OCI-LY3 (cell line): Measurements from ENCODE around the gene TUBA3D.
A peak's percentile ranks its signal among the peaks of the same experiment; 100 is the strongest.
"Not testable (repeated sequence)": the region's sequence is repeated elsewhere in the genome, so short reads cannot be mapped to it uniquely, and the experiment has no call there.

Source experiments
- H2AFZ ChIP-seq: fragments of 200-600, 300-600 bp; shearing (Covaris generic); 2 replicates; pipeline ENCODE4 v1.6.0; 2014; ENCODE audit warnings: antibody characterized with exemption, low read depth, low read length
- H3K27ac ChIP-seq: fragments of 200-600, 300-600 bp; sonication (generic); 2 replicates; pipeline ENCODE4 v1.5.1; 2014; ENCODE audit warnings: mild to moderate bottlenecking, low read length, moderate library complexity, mixed read lengths
- H3K27me3 ChIP-seq: fragments of 200-600, 300-600 bp; sonication (generic); 2 replicates; pipeline ENCODE4 v1.6.1; 2014; ENCODE audit warnings: low read depth, low read length, mixed read lengths
- H3K36me3 ChIP-seq: fragments of 200-600, 300-600 bp; sonication (generic); replicated peaks from 2 replicates; pipeline ENCODE3; 2014; ENCODE audit warnings: low read depth, low read length, mixed read lengths
- H3K4me1 ChIP-seq: fragments of 300-600, 200-600 bp; sonication (generic); 2 replicates; pipeline ENCODE4 v1.6.1; 2014; ENCODE audit warnings: low read length, mixed read lengths
- H3K4me2 ChIP-seq: fragments of 200-600, 300-600 bp; sonication (generic); 2 replicates; pipeline ENCODE4 v1.6.1; 2014; ENCODE audit warnings: low read length, mixed read lengths
- H3K4me3 ChIP-seq: fragments of 300-600, 200-600 bp; sonication (generic); 2 replicates; pipeline ENCODE4 v1.5.1; 2014; ENCODE audit warnings: antibody characterized with exemption, mild to moderate bottlenecking, low read length, moderate library complexity
- H3K79me2 ChIP-seq: fragments of 300-600, 200-600 bp; shearing (Covaris generic); 2 replicates; pipeline ENCODE4 v1.6.1; 2014; ENCODE audit warnings: mild to moderate bottlenecking, low read length, mixed read lengths
- H3K9ac ChIP-seq: fragments of 300-600, 200-600 bp; shearing (Covaris generic); 2 replicates; pipeline ENCODE4 v1.6.0; 2014; ENCODE audit warnings: mild to moderate bottlenecking, low read length, moderate library complexity
- H3K9me3 ChIP-seq: fragments of 200-600, 300-600 bp; shearing (Covaris generic); 2 replicates; pipeline ENCODE4 v1.6.1; 2014; ENCODE audit warnings: low read length, mixed read lengths; ENCODE audit not compliant: insufficient read depth
- H4K20me1 ChIP-seq: fragments of 200-600, 300-600 bp; sonication (generic); 2 replicates; pipeline ENCODE4 v1.6.1; 2016; ENCODE audit warnings: low read length, mixed read lengths; ENCODE audit not compliant: insufficient read depth
- EZH2phosphoT487 ChIP-seq: fragments of 200-600 bp; shearing (Covaris generic); IDR thresholded peaks from 2 replicates; pipeline ENCODE4 v1.6.1; 2018; ENCODE audit warnings: antibody characterized with exemption, mixed run types, low read depth
- TF ChIP-seq, protein P1 (sequence below): fragments of 200-600, 300-600 bp; sonication (generic); IDR thresholded peaks from 2 replicates; pipeline ENCODE4 v1.5.1; 2014; ENCODE audit warnings: antibody characterized with exemption, low read length, low read depth

Gene TUBA3D

DNA sequence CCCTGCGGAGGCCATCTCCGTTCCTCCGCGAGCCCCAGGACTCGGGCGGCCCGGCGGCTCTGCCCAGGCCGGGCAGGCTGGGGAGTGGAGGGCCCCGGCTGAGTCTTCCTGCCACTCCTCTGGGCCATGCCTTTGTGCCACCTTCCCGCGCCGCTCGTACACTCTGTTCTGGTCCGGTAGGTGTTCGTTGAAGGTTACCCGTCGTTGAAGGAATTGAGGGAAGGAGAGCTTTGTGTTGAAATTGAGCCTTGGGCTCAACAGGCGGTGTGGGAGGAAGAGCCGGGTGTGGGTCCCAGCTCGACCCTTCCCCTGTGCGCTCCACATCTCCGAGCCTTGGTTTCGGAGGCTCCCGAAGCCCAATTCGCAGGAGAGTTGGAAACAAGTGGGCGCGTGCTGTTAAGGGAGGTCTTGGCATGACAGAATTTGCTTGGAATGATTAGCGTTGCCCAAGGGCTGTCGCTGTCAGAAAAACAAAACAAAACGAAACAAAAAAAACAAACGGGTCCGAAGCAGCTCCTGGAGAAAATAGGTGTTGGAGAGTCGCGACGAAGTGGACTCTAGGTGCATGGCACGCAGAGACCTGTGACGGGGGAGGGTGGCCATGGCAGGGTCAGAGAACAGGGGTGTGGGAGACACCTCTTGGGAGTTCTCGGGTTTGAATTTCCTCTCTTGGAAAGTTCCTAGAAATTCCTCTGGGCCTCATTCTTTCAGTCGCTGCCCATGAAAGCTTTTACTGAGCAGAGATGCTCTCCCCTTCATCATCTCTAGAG is 17.5 kb downstream of the TUBA3D start:
- Histone ChIP-seq H3K4me1 (peaks cover 29% of the 10 kb centered on the region), H3K9ac (peak overlapping the region; percentile 93), H3K36me3 (peaks cover 3% of the 10 kb centered on the region), H3K9me3 (no peaks in the 10 kb centered on the region), H4K20me1 (peaks cover 39% of the 10 kb centered on the region), H3K27ac (peak overlapping the region; percentile 79), H3K27me3 (no peaks in the 10 kb centered on the region), H3K4me3 (peak overlapping the region; percentile 98), H2AFZ (peak overlapping the region; percentile 13; the same call in 1 of the 2 replicates), H3K4me2 (peak overlapping the region; percentile 98), H3K79me2 (peaks cover 87% of the 10 kb centered on the region)
- TF ChIP-seq EZH2phosphoT487, result no peak
- TF ChIP-seq, protein P1, sequence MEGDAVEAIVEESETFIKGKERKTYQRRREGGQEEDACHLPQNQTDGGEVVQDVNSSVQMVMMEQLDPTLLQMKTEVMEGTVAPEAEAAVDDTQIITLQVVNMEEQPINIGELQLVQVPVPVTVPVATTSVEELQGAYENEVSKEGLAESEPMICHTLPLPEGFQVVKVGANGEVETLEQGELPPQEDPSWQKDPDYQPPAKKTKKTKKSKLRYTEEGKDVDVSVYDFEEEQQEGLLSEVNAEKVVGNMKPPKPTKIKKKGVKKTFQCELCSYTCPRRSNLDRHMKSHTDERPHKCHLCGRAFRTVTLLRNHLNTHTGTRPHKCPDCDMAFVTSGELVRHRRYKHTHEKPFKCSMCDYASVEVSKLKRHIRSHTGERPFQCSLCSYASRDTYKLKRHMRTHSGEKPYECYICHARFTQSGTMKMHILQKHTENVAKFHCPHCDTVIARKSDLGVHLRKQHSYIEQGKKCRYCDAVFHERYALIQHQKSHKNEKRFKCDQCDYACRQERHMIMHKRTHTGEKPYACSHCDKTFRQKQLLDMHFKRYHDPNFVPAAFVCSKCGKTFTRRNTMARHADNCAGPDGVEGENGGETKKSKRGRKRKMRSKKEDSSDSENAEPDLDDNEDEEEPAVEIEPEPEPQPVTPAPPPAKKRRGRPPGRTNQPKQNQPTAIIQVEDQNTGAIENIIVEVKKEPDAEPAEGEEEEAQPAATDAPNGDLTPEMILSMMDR, result no peak

GRCh38 chr2:131495506-131495905 is 19.6 kb downstream of the TUBA3D start:
- not testable (repeated sequence) for H3K27ac ChIP-seq, H3K27me3 ChIP-seq, H3K9ac ChIP-seq, H3K4me2 ChIP-seq, H3K36me3 ChIP-seq, H3K4me3 ChIP-seq, H2AFZ ChIP-seq, H3K9me3 ChIP-seq
- Histone ChIP-seq H4K20me1 (peaks cover 54% of the 10 kb centered on the region), H3K4me1 (peaks cover 37% of the 10 kb centered on the region), H3K79me2 (peaks cover 83% of the 10 kb centered on the region)

DNA sequence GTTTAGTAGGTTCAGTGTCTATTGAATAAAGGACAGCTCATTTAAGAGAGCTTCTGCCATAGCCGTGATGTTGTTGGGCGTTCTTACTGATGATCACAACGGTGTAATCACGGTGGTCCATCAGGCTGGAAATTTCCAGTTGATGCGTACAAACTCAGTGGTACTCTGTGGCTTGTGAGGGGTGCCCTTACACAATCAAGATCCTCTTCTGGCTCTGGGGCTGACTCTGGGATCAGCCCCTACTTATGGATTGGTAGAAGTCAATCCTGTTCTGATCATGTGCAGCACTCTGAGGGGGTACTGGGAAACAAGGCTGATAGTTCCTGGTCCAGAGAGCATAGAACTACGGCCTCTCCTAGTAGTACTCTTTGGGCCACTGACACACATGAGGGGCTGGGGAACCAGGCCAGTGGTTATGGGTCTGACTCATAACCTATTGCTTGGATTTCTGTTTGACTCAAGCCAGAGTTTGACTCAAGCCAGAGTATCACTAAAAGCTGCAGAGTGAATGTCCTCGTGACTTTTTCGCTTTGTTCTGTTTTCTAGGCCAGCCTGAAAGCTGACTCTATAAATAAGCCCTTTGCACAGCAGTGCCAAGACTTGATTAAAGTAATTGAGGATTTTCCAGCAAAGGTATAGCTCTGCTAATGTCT is 22.5 kb downstream of the TUBA3D start:
- H3K9ac ChIP-seq, H3K36me3 ChIP-seq, H3K27me3 ChIP-seq, H3K9me3 ChIP-seq, H2AFZ ChIP-seq: not testable (repeated sequence)
- Histone ChIP-seq H3K4me1 (peaks cover 32% of the 10 kb centered on the region), H3K79me2 (peaks cover 62% of the 10 kb centered on the region), H3K4me2 (peak overlapping the region; percentile 66), H4K20me1 (peaks cover 57% of the 10 kb centered on the region), H3K27ac (peak overlapping the region; percentile 63), H3K4me3 (peak overlapping the region; percentile 37)

- not testable (repeated sequence) for H3K36me3 ChIP-seq, H3K27ac ChIP-seq, H3K9ac ChIP-seq, H3K4me1 ChIP-seq, H2AFZ ChIP-seq, H3K9me3 ChIP-seq, H3K27me3 ChIP-seq, H3K4me2 ChIP-seq, H3K4me3 ChIP-seq
- Histone ChIP-seq H4K20me1 (peaks cover 17% of the 10 kb centered on the region), H3K79me2 (peaks cover 13% of the 10 kb centered on the region)
These were observed 27.7 kb downstream of the TUBA3D start for GRCh38 chr2:131503587-131503986.

DNA sequence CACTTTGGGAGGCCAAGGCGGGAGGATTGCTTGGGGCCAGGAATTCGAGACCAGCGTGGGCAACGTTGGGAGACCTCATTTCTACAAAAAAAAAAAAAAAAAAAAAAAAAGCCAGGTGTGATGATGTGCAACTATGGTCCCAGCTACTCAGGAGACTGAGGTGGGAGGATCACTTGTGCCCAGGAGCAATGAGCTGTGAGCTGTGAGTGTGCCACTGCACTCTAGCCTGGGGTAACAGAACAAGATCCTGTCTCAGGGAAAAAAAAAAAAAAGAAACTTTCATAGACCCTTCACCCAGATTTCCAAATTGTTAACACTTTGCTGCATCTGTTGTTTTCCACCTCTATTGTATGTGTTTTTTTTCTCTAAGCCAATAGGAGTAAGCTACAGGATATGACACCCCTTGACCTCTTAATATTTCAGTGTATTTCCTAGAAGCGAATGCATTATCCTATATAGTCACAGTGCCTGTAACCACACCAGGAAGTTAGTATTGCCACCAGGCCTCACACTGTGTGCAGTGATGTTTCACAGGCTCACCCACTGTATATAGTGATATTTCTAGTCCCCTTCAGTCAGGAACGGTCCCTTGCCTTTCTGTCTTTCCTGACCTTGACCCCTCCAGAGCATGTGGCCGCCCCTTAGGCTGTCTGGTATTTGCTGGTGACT is 28.3 kb downstream of the TUBA3D start:
- H4K20me1 ChIP-seq, result peaks cover 12% of the 10 kb centered on the region
- not testable (repeated sequence) for H3K9me3 ChIP-seq, H3K27ac ChIP-seq, H3K9ac ChIP-seq, H3K4me3 ChIP-seq, H3K36me3 ChIP-seq, H3K4me2 ChIP-seq, H3K79me2 ChIP-seq, H2AFZ ChIP-seq, H3K27me3 ChIP-seq, H3K4me1 ChIP-seq
